Measurements from ENCODE around the gene SMC4.
A peak's percentile ranks its signal among the peaks of the same experiment; 100 is the strongest.
"Not testable (repeated sequence)": the region's sequence is repeated elsewhere in the genome, so short reads cannot be mapped to it uniquely, and the experiment has no call there.

Gene SMC4

DNA sequence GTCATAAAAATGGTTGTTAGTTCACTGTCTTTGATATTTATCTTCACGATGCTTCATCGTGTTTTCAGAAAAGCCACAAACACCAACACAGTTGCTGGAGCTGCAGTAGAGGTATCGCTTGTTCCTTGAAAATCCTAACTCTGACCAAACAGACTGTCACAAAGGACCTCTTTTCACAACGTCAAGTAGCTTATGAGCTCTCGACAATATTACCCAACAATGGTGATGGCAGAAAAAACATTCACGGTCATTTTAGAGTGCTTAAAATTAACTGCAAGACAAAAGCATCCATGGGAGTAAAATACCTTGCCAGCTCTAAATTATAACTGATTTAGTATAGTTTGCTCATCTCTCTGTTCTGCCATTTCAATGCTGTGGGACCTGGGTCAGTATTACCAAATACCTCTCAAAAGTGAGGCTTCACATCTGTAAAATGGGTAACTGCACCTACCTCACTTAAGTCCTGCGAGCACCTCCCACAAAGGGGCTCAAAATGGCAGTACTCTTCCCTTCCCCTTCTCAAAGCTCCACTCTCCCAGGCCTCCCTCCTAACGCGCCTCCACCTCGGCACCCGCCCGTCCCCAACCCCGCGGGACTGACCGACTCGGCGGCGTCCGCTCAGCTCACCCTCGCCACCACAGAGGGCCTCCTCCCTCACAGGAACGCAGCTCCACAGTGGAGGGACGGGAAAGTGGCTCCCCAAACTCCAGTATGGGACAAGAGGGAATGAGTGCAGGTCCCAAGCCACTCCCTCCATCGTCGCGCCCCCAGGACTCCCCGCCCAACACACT lies 49.6 kb downstream of the SMC4 start:
- DNase-seq: no peak

DNA sequence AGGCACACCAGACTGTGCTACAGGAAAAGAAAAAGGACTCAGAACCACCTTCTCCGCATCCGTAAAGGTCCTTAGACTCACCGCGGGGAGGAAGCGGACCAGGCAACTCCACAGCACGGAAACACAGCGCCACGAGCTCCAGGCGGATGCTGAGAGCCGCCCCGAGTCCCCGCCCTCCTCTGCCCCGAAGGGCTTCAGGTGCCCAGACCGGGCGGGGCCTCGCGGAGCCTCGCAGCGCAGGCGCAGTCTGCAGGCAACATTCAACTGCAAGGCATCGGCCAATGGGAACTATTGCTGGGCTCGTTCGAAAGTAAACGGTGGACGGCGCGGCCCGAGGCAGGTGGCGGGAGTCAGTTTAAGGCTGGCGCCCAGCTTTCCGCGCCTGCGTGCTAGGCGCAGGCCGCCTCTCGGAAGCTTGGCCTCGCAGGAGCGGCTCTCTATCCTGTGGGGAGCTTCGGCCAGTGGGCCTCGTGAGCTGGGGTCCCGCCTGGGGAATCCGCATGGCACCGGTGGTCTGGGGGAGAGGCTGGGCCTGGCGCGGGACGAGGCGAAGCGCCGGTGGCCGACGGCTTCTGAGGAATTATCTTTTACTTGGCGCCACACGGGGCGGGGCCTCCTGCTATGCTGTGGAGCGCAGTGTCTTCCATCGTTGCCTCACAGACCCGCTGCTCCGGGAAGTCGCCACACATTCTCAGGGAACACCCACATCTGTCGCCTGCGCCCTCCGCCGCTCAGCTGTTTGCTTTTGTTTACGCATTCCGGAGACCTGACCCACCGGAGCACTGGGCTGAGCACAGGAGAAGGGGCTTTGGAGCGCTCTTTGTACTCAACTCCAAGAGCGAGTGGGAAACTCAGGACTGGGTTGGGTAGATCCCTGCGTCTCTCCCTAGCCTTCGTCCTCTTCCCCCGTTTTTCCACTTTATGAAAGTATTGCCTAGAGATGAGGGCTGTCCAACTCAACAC lies 50.5 kb downstream of the SMC4 start, which contains the start of gene TRIM59:
Gene TRIM59 (minus strand): TSS at position 151 of the 963 bp plus-strand sequence. CDS start 10,603 bp downstream, outside the sequence.
- DNase-seq: peak; percentile 70

DNA sequence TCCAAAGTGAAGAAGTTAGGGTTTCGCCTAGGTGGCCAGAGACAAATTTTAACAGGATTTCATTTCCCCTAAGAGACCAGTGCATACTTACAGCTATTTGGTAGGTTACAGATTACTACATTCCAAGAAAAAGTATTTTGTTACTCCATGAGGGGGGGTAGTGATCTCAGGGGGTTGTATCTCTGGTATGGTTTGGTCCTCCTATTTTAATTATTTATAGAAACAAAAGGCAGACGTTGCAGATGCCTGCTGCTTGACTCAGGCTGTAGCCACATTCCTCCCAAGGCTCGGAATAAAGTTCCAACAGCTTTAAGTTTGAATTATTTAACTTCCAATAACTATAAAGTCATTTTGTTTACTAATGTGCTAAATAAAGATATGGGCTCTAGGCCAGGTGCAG lies 51.4 kb downstream of the SMC4 start:
- DNase-seq: no peak

DNA sequence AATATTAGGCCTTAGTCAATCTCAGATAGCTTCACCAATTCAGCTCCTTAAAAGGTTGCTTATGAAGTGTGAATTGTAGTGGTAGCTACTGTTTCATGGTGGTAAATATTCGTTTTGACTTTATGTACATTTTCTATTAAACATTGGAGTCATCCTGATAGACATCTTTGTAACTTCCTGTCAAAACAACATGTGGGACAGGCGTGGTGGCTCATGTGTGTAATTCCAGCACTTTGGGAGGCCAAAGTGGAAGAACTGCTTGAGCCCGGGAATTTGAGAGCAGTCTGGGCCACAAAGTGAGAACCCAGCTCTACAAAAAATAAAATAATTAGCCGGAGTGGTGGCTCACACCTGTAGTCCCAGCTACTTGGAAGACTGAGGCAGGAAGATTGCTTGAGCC lies 52.2 kb downstream of the SMC4 start:
- no peak for DNase-seq

GRCh38 chr3:160452251-160452650 lies 52.8 kb downstream of the SMC4 start:
- not testable (repeated sequence) for DNase-seq

GRCh38 chr3:160454995-160455394 lies 55.5 kb downstream of the SMC4 start:
- no peak for DNase-seq

DNA sequence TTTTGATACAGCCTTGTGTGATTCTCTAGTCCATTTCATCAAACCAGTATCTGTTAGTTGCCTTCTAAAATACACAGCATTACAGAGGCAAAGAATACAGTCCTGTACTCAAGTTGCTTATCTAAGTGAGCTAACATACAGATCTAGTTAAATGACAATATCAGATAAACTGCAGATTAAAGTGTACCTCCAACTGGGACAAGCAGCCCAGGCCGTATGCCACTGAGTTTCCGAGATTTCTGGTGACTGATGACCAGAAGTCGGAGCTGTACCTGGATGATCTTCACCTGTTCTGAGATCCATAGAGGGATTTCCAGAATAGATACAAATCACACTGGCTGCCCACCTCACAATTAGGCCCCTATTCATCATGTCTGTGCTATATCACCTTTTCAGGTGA lies 56.4 kb downstream of the SMC4 start:
- DNase-seq: no peak

DNA sequence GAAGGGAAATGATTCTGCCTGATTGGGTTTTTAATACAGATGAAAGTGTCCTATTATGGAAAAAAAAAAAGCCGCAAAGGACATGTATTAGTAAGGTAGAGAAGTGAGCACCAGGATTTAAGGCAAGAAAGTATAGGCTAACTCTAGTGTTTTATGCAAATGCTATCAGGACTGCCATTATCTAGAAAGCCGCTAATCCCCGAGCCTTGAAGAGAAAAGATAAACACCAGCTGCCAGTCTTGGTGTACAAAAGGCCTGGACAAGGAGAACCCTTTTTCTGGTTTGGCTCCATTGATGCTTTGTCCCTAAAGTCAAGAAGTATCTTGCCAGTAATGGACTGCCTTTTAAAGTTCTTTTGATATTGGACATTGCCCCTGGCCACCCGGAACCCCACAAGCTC lies 58.7 kb downstream of the SMC4 start:
- DNase-seq: no peak

DNA sequence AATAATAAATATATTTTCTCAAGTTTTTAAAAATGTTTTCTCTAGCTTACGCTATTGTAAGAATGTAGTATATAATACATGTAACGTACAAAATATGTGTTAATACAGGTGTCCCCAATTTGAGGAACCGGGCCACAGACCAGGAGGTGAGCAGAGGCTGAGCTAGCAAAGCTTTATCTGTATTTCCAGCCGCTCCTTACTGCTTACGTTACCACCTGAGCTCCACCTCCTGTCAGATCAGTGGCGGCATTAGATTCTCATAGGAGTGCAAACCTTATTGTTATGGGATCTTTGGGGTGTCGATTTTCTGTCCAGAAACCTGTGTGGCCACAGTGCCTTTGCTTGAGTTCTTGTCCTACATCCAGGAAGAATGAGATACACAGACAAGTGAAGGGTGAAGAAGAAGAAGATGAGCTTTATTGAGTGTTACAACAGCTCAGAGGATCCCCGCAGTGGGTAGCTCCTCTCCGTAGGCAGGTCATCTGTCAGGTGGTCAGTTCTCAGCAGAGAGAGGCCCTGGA lies 60.1 kb downstream of the SMC4 start:
- no peak for DNase-seq

- no peak for DNase-seq
Observed at GRCh38 chr3:160460033-160460432, 60.6 kb downstream of the SMC4 start.

- DNase-seq: no peak
Observed at GRCh38 chr3:160464321-160464720, 64.9 kb downstream of the SMC4 start.

- no peak for DNase-seq
Observed at GRCh38 chr3:160464971-160465370, 65.5 kb downstream of the SMC4 start.

GRCh38 chr3:160470181-160470580 lies 70.7 kb downstream of the SMC4 start:
- no peak for DNase-seq

- no peak for DNase-seq
Observed at GRCh38 chr3:160471892-160472291, 72.4 kb downstream of the SMC4 start.

DNA sequence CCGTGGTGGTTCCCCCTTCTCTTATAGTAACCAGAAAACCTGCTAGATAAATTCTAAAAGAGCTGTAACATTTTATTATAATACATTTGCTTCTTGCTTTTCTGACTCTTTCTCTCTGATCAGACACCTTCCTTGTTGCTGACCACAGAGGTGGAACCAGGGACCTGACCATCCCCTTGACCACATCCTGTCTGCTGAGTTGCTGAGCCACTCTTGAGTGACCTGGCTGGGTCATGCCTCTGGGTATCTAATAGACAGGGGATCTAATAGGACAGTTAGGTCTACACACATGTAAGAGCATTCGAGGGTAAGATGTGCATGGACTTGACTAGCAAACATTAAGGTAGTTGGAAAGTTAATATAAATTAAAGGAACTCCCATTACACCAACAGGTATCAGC lies 72.9 kb downstream of the SMC4 start:
- no peak for DNase-seq

GRCh38 chr3:160473221-160473620 lies 73.8 kb downstream of the SMC4 start:
- DNase-seq: no peak

DNA sequence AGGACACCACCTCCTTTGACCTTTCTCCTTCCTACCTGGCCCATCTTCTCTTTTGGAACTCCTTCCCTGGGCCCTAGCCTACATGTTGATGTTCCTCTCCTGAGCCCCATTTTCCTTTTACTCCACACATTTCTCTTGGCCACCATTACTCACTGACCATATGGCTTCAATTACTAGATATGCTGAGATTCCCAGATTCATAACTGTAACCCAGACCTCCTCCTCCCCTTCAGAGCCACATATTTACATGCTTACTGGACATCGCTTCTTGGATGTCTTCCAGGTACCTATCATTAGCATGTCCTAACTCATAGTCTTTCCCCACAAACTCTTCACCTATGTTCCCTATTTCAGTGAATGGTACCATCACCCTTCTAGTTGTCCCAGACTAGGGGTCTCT lies 74.5 kb downstream of the SMC4 start:
- no peak for DNase-seq

DNA sequence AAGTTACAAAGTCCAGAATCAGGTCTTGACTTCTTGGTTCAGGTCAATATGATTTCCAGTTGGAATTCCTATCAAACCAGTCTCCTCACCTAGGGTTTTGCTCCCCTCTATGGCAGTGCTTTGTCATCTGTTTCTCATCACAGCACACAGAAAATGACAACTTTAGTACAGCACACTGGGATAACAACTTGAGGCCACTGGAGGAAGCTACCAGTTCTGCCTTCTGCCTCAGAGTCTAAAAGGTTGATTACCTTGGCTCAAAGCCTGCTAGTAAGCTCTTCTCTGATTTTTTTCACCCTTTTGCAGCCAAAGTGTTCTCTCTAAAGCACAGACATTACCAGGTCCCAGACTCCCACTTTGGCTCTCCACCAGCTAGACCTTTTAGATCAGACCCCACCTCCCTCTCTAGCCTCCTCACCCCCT lies 75.0 kb downstream of the SMC4 start:
- no peak for DNase-seq

DNA sequence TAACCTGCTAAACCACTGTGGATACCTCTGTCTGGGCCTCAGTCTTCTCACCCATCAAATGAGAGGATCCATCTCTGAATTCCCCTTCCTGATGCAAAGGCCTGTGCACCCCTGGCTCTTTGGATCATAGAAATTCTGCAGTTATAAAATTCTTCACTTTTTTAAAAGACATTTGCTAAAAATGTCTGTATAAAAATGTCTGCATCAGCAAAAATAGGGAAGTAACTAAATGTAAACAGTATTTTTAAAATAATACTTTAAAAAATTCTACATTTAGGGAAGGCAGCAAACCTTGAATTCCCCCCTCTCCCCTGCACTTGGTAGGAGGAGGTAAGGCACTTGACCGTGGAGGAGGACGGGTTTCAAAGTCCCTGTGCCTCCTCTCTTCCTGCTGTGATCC lies 75.7 kb downstream of the SMC4 start:
- no peak for DNase-seq

DNA sequence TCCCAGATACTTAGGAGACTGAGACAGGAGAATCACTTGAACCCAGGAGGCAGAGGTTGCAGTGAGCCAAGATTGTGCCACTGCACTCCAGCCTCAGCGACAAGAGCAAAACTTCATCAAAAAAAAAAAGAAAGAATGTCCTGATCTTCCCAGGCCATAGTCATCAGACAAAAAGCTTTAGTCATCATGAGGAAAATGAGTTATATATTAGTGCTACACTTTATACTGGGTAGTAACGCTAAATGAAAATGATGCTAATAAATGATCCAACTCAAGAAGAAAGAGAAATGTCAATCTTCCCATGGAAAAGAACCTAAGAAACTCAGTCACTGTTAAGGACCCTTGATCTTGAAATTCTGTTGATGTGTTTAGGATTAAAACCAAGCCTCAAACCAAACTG lies 76.4 kb downstream of the SMC4 start:
- DNase-seq: no peak

DNA sequence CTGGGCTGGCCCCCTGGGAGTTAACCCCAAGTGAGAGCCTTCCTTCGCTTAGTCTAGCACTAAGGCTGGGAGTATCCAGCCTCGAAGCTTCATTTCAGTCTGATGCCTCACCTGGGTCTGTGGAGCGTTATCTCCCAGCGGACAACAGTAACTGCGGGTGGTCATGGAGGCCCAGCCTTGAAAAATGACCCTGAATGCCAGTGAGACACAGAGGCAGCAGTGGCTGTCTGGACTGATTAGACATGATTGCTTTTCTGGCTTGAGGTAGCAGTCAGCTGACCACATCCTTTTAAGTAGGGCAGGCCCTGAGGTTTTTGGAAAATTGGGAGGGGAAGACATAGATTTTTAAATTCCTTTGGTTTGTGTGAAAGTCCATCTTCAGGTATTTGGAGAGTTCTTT lies 78.3 kb downstream of the SMC4 start:
- no peak for DNase-seq

DNA sequence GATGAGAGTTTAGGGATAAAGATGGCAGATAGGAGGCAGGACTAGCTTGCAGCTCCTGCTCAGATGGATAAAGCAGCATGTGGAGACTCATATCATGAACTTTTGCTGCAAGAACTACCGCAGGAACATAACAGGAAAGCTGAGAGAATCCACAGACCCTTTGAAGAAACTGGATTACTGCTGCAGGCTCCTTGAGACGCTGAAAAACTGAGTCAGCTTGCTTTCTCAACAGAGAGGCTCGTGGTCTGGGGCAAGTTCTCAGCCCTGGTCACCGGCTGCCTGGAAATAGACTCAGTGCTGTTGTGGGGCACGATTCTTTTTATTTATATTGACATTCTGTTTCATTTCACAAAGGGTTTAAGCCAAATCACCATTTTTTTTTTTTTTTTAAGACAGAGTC lies 78.9 kb downstream of the SMC4 start:
- DNase-seq: no peak

DNA sequence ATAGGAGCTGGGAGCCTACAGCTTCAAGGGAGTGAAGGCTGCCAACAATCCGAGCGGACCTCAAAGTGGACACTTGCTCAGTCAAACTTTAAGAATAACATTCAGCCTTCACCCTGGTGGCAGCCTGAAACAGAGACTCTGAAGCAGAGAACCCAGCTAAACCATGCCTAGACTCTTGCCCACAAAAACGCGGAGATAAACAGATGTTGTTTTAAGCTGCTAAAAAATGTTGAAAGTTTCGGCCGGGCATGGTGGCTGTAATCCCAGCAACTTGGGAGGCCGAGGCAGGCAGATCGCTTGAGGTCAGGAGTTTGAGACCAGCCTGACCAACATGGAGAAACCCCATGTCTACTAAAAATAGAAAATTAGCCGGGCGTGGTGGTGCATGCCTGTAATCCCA lies 79.9 kb downstream of the SMC4 start:
- DNase-seq: no peak

- DNase-seq: no peak
Observed at GRCh38 chr3:160480931-160481330, 81.5 kb downstream of the SMC4 start.
